Caco-2 (cell line): ENCODE results near the gene H6PD. TPM values are rescaled to one million over a fixed set of nuclear protein-coding genes. Genes with fewer than 3 reads are reported as not detected.

ENCODE experiments used
- BruUV-seq: library from RNA; stranded (reverse); fragments of 400-500 nt; replicated peaks from 2 replicates; lab custom pipeline; 2021; lab: Mats Ljungman, UMichigan
- CTCF ChIA-PET: fragments of 300-600 bp; sonication (Branson Sonifier 250); formaldehyde crosslinking; loops from one replicate; lab custom pipeline; 2022; ENCODE audit warnings: antibody characterized with exemption; lab: Charles Lee
- POLR2A ChIA-PET: fragments of 300-600 bp; sonication (Branson Sonifier 250); formaldehyde crosslinking; loops from one replicate; lab custom pipeline; 2022; ENCODE audit warnings: antibody characterized with exemption; lab: Charles Lee
- DNase-seq, 2 experiments: peaks; one replicate each; pipeline versions ENCODE4 v3.0.0 to v3.0.0-alpha.2; 2020 to 2022
- H3K27me3 ChIP-seq: replicated peaks from 2 replicates; pipeline ENCODE4 v1.6.0; 2011; ENCODE audit warnings: low read length; ENCODE audit not compliant: control insufficient read depth, insufficient read depth
- H3K36me3 ChIP-seq: 2 replicates; pipeline ENCODE4 v1.5.1; 2011; ENCODE audit warnings: low read length; ENCODE audit not compliant: control insufficient read depth, insufficient read depth
- H3K4me1 ChIP-seq: fragments of 250-450 bp; sonication (Bioruptor Pico); 2 replicates; pipeline ENCODE4 v1.5.1; 2020; ENCODE audit warnings: mild to moderate bottlenecking
- H3K4me3 ChIP-seq: 2 replicates; pipeline ENCODE4 v1.5.1; 2011; ENCODE audit warnings: low read depth, mild to moderate bottlenecking, control low read depth, low read length
- H3K9me3 ChIP-seq: fragments of 250-450 bp; sonication (Bioruptor Pico); 2 replicates; pipeline ENCODE4 v1.5.1; 2020; ENCODE audit warnings: mild to moderate bottlenecking, moderate library complexity
- H3K27ac Mint-ChIP-seq: one replicate; pipeline ENCODE4 v1.8.0; 2022; ENCODE audit warnings: mixed read lengths; ENCODE audit not compliant: unreplicated experiment
- H3K27me3 Mint-ChIP-seq: one replicate; pipeline ENCODE4 v1.8.0; 2022; ENCODE audit warnings: mixed read lengths; ENCODE audit not compliant: insufficient read depth, unreplicated experiment
- H3K36me3 Mint-ChIP-seq: one replicate; pipeline ENCODE4 v1.8.0; 2022; ENCODE audit warnings: mild to moderate bottlenecking, mixed read lengths; ENCODE audit not compliant: insufficient read depth, unreplicated experiment
- H3K4me1 Mint-ChIP-seq: one replicate; pipeline ENCODE4 v1.8.0; 2022; ENCODE audit warnings: low read depth, mixed read lengths; ENCODE audit not compliant: unreplicated experiment
- H3K4me3 Mint-ChIP-seq: one replicate; pipeline ENCODE4 v1.8.0; 2022; ENCODE audit warnings: mild to moderate bottlenecking, moderate library complexity, mixed read lengths; ENCODE audit not compliant: unreplicated experiment
- H3K9me3 Mint-ChIP-seq: one replicate; pipeline ENCODE4 v1.8.0; 2022; ENCODE audit warnings: mixed read lengths; ENCODE audit not compliant: unreplicated experiment
- CTCF ChIP-seq, 2 experiments: fragments of 200-600 bp in 1 of 2; IDR thresholded peaks; 1 replicate in 1 of 2; 2 replicates in 1 of 2; pipeline versions ENCODE4 v1.5.1 to v1.8.0; 2011 to 2022; ENCODE audit warnings: antibody characterized with exemption in 1 of 2, control low read depth in 1 of 2, inconsistent platforms in 1 of 2, low read depth in 1 of 2, low read length in 1 of 2, mild to moderate bottlenecking in 1 of 2, moderate library complexity in 1 of 2; ENCODE audit not compliant: insufficient read depth in 1 of 2, severe bottlenecking in 1 of 2, unreplicated experiment in 1 of 2
- intact Hi-C: fragments of 100-400 bp; cut with micrococcal nuclease; formaldehyde crosslinking; loops from one replicate; pipeline ENCODE4 v1.10.0; 2022; ENCODE audit not compliant: unreplicated experiment
- total RNA-seq: library from RNA; stranded (reverse); gene quantifications from 2 replicates; pipeline ENCODE4 v1.2.3, GENCODE V29; 2022

H6PD gene
- total RNA-seq, 1 experiment from 2014 or later = 13.0 TPM

GRCh38 chr1:9286556-9286955, 52.0 kb downstream of the H6PD start:
- no peaks in the 10 kb centered on the region for H3K36me3 ChIP-seq
- no peaks in the 10 kb centered on the region for H3K27me3 Mint-ChIP-seq
- POLR2A ChIA-PET = no interaction called here

GRCh38 chr1:9289090-9289534, 54.5 kb downstream of the H6PD start:
- no peak overlapping the region for H3K27ac Mint-ChIP-seq
- H3K36me3 ChIP-seq = no peaks in the 10 kb centered on the region
- no peaks in the 10 kb centered on the region for H3K27me3 Mint-ChIP-seq
- intact Hi-C loops = loop anchor here (1.0 to 10.0 kb wide), 2 partner anchors 202 to 286 kb away; no protein-coding TSS in a partner anchor
- no peak overlapping the region for H3K4me3 Mint-ChIP-seq
- H3K9me3 Mint-ChIP-seq = peaks cover 9% of the 10 kb centered on the region
- peak; percentile 64 to 79 for DNase-seq
- peaks cover 13% of the 10 kb centered on the region for H3K9me3 ChIP-seq
- H3K4me1 ChIP-seq = peaks cover 20% of the 10 kb centered on the region
- ChIA-PET CTCF (interaction anchor here (0.7 to 2.6 kb wide), 6 partner anchors 22 to 206 kb away, joined by 3 to 19 read pairs (median 6); no protein-coding TSS in a partner anchor), POLR2A (interaction anchor here (0.7 kb wide), 1 partner anchor 103 kb away, joined by 4 read pairs; no protein-coding TSS in a partner anchor)
- H3K4me3 ChIP-seq = no peak overlapping the region
- no peaks in the 10 kb centered on the region for H3K36me3 Mint-ChIP-seq
- TF ChIP-seq CTCF (IDR thresholded peaks at IDR 0.05; ENCODE audit: insufficient read depth in 1 of 2, low read depth in 1 of 2, low read length in 1 of 2, severe bottlenecking in 1 of 2, unreplicated experiment in 1 of 2) = peak; percentile 72 to 91
- BruUV-seq = no TSS peak
- no peaks in the 10 kb centered on the region for H3K4me1 Mint-ChIP-seq
- H3K27me3 ChIP-seq = no peaks in the 10 kb centered on the region

More at GRCh38 chr1:9286556-9286955, 52.0 kb downstream of the H6PD start:
- Mint-ChIP-seq H3K9me3 (peaks cover 9% of the 10 kb centered on the region), H3K27ac (no peak overlapping the region), H3K4me1 (no peaks in the 10 kb centered on the region), H3K4me3 (no peak overlapping the region), H3K36me3 (no peaks in the 10 kb centered on the region)
- no peak for TF ChIP-seq CTCF (IDR thresholded peaks at IDR 0.05; ENCODE audit: insufficient read depth in 1 of 2, low read depth in 1 of 2, low read length in 1 of 2, severe bottlenecking in 1 of 2, unreplicated experiment in 1 of 2)
- Histone ChIP-seq H3K9me3 (peaks cover 13% of the 10 kb centered on the region), H3K4me3 (no peak overlapping the region), H3K27me3 (no peaks in the 10 kb centered on the region), H3K4me1 (peaks cover 10% of the 10 kb centered on the region; the same call in 1 of the 2 replicates)
- no peak for DNase-seq
- BruUV-seq = no TSS peak
- CTCF ChIA-PET = interaction anchor here (0.6 kb wide), 1 partner anchor 201 kb away, joined by 3 read pairs; no protein-coding TSS in a partner anchor
- intact Hi-C loops = loop anchor here (10.0 kb wide), 1 partner anchor 288 kb away; no protein-coding TSS in a partner anchor

DNA sequence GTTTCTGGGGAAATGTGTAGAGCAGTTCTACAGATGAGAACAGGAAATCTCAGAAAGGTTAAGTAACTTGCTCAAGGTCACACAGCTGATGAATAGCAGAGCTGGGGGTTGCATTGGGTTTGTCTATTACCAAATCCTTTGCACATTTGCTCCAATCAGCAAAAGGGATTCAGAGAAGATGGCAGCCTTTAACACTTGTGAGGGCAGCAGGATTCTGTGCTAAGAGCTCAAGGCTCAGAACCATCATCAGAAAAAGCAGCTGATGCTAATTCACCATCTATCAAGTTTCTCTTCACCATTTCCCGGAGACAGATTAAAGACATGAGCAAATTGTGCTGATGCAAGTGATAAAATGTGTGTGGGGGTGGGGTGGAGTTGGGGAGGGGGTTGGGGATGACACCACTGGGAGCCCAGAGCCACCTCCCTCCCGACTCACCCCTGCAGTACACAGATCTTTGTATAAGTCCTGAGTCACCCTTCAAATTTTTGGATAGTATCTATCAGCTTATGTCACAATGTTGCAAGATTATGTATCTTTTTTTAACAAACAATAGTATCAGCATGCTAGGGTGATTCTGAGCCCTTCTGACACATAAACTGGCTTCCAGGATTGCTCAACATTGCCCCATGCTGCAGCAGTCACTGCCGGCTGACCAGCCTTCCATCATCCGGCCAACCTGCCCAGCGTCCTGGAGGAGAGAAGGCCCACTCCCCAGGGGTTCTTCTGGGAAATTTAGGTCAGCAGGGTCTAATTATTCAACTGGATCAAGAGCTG, 55.3 kb downstream of the H6PD start:
- ChIA-PET POLR2A (no interaction called here), CTCF (interaction anchor here (0.5 to 2.6 kb wide), 7 partner anchors 139 to 236 kb away, joined by 3 to 19 read pairs (median 3); no protein-coding TSS in a partner anchor)
- Mint-ChIP-seq H3K4me3 (no peak overlapping the region), H3K4me1 (no peaks in the 10 kb centered on the region), H3K9me3 (peaks cover 9% of the 10 kb centered on the region), H3K27ac (no peak overlapping the region), H3K36me3 (no peaks in the 10 kb centered on the region), H3K27me3 (no peaks in the 10 kb centered on the region)
- Histone ChIP-seq H3K4me3 (no peak overlapping the region), H3K27me3 (no peaks in the 10 kb centered on the region), H3K9me3 (peaks cover 10% of the 10 kb centered on the region), H3K4me1 (peaks cover 28% of the 10 kb centered on the region), H3K36me3 (no peaks in the 10 kb centered on the region)
- no TSS peak for BruUV-seq
- no peak for TF ChIP-seq CTCF (IDR thresholded peaks at IDR 0.05; ENCODE audit: insufficient read depth in 1 of 2, low read depth in 1 of 2, low read length in 1 of 2, severe bottlenecking in 1 of 2, unreplicated experiment in 1 of 2)
- peak in 1 of 2 experiments; percentile 68 for DNase-seq
- intact Hi-C loops = loop anchor here (1.0 to 10.0 kb wide), 3 partner anchors 147 to 285 kb away; no protein-coding TSS in a partner anchor
